ENCODE results near the gene TNFAIP8. TPM values are rescaled to one million over a fixed set of nuclear protein-coding genes. Genes with fewer than 3 reads are reported as not detected.
A peak's percentile ranks its signal among the peaks of the same experiment; 100 is the strongest.

The TNFAIP8 gene
- total and polyA plus RNA-seq, 2 of the 13 experiments (the other 11 are each of a cell fraction or from before 2014, with no cell fraction given): 6.4 to 11.2 TPM

DNA sequence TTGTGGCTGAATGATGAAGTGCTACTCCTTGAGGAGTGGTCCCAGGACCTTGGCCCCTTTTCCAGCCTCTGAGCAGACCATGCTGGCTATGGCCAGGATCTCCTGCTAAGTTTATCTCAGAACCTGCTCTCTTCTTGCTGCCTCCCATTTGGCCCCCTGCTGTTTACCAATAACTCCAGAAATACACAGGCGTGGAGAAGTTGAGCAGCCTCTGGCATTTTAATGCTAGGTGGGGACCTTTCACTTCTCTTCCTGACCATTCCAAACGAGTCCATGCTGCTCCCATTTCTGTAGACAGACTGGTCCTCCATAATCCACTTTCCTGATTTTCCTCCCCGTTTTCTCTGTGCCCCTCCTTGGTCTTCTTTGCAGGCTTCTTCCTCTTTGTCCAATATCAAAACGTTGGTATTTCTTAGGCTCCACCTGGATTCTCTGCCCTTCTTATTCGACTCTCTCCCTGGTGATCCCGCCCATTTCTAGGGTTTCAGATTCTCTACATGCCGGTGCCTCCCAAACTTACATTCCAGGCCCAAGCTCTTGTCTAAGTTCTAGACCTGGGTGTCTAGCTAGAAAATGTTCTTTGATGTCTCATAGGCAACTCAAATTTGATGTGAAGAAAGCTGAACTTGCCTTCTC is 33.4 kb upstream of the TNFAIP8 start (continued):
- no peak for TF ChIP-seq PRPF4 (IDR thresholded peaks at IDR 0.05; ENCODE audit: low read depth, low read length, poor library complexity, severe bottlenecking)
- no peak for TF ChIP-seq ETV6 (CRISPR knock-in tag; conservative IDR thresholded peaks at IDR 0.05)
- no peak for TF ChIP-seq SALL2 (CRISPR knock-in tag; IDR thresholded peaks at IDR 0.05)
- TF ChIP-seq ELF4 (CRISPR knock-in tag; IDR thresholded peaks at IDR 0.05; ENCODE audit: borderline replicate concordance): no peak
- TF ChIP-seq, protein P1, sequence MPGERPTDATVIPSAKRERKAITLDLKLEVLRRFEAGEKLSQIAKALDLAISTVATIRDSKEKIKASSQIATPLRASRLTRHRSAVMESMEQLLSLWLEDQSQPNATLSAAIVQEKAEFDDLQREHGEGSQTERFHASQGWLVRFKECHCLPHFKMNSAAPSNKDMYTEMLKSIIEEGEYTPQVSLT (CRISPR knock-in tag; IDR thresholded peaks at IDR 0.05; ENCODE audit: borderline replicate concordance, low read depth): no peak

DNA sequence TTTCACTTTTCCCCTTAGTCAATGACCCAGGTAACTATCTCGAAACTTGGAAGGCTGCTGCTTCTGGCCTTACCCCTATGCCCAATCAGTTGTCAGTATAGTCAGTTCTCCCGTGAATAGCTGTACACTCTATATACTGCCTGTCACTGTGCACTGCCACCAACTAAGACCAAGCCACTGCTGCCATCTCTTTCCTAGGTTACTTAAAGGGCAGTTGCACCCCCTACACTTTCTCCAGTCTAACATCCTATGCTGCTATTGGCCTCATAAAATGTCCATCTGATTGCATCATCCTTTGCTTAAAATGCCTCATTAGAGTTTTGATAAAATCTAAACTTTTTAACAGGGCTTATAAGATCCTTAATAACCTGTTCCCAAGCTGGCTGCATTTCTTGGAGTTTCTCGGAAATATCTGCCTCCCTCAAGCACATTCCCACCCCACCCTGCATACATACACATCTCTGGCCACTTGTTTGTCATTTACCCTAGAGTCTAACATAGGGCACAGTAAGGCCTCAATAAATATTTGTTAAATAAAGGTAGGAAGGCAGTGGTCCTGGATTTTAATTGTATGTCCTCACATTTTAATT is 32.8 kb upstream of the TNFAIP8 start:
- Histone ChIP-seq H2AFZ (ENCODE audit: low read length) (no peak overlapping the region), H3K9me3 (ENCODE audit: low read length) (no peaks in the 10 kb centered on the region), H3K4me1 (ENCODE audit: insufficient read depth, low read length) (peaks cover 25% of the 10 kb centered on the region), H3K27ac (ENCODE audit: extremely low read length, insufficient read depth, low read length) (no peak overlapping the region), H3K27me3 (ENCODE audit: control insufficient read depth in 1 of 2, insufficient read depth in 2 of 2, low read length in 2 of 2) (no peaks in the 10 kb centered on the region), H3K4me3 (replicated peaks in 1 of 3; ENCODE audit: insufficient read depth in 1 of 3, low read depth in 2 of 3, low read length in 3 of 3) (no peak overlapping the region), H3K9ac (ENCODE audit: insufficient read depth, low read depth, low read length) (no peak overlapping the region), H3K4me2 (ENCODE audit: low read depth, low read length) (no peak overlapping the region), H4K20me1 (ENCODE audit: insufficient read depth, low read length) (no peaks in the 10 kb centered on the region), H3K79me2 (ENCODE audit: insufficient read depth, low read length) (no peaks in the 10 kb centered on the region), H3K36me3 (replicated peaks in 1 of 2; ENCODE audit: control insufficient read depth in 1 of 2, insufficient read depth in 2 of 2, low read length in 2 of 2) (no peaks in the 10 kb centered on the region)
- ChIA-PET CTCF (ENCODE audit: low intra/inter-chr PET ratio, low total read pairs) (no interaction called here), POLR2A (interaction anchor here (1.5 kb wide), 2 partner anchors 23 to 55 kb away, joined by 4 to 6 read pairs; no protein-coding TSS in a partner anchor)
- no peak for TF ChIP-seq ZNF230 (CRISPR knock-in tag; IDR thresholded peaks at IDR 0.05)
- TF ChIP-seq ZNF670 (CRISPR knock-in tag; IDR thresholded peaks at IDR 0.05; ENCODE audit: borderline replicate concordance): no peak
- peak; percentile 40; the same call in 1 of the 2 replicates for TF ChIP-seq CEBPG (CRISPR knock-in tag; IDR thresholded peaks at IDR 0.05)
- TF ChIP-seq, protein P2, sequence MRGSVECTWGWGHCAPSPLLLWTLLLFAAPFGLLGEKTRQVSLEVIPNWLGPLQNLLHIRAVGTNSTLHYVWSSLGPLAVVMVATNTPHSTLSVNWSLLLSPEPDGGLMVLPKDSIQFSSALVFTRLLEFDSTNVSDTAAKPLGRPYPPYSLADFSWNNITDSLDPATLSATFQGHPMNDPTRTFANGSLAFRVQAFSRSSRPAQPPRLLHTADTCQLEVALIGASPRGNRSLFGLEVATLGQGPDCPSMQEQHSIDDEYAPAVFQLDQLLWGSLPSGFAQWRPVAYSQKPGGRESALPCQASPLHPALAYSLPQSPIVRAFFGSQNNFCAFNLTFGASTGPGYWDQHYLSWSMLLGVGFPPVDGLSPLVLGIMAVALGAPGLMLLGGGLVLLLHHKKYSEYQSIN (CRISPR knock-in tag; IDR thresholded peaks at IDR 0.05; ENCODE audit: borderline replicate concordance): no peak
- no peak for TF ChIP-seq MEIS2 (CRISPR knock-in tag; IDR thresholded peaks at IDR 0.05)
- TF ChIP-seq, protein P3, sequence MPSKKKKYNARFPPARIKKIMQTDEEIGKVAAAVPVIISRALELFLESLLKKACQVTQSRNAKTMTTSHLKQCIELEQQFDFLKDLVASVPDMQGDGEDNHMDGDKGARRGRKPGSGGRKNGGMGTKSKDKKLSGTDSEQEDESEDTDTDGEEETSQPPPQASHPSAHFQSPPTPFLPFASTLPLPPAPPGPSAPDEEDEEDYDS (CRISPR knock-in tag; IDR thresholded peaks at IDR 0.05): no peak
- no peak for TF ChIP-seq ZNF564 (CRISPR knock-in tag; IDR thresholded peaks at IDR 0.05)
- TF ChIP-seq ATF4 (CRISPR knock-in tag; IDR thresholded peaks at IDR 0.05): peak; percentile 41 to 60; a peak in 3 of 4 replicates
- TF ChIP-seq CEBPB (IDR thresholded peaks at IDR 0.05; ENCODE audit: borderline replicate concordance, low read depth, low read length): peak; percentile 28; the same call in 1 of the 2 replicates
- no peak for TF ChIP-seq ZSCAN30 (CRISPR knock-in tag; IDR thresholded peaks at IDR 0.05)
- peak; percentile 64; the same call in 1 of the 2 replicates for TF ChIP-seq ATF7 (IDR thresholded peaks at IDR 0.05)
- no peak for TF ChIP-seq ATF7 (CRISPR knock-in tag; IDR thresholded peaks at IDR 0.05)
- no peak for TF ChIP-seq ZNF549 (CRISPR knock-in tag; IDR thresholded peaks at IDR 0.05)
- no peak for TF ChIP-seq CBFB (CRISPR knock-in tag; IDR thresholded peaks at IDR 0.05)
- BruUV-seq (replicated peaks): no TSS peak
- in situ Hi-C loops (cut with HindIII; ENCODE audit: extremely low pct_ligation_motif_present, low pct_unique_long_range_greater_than_20kb): no loop called here
- FAIRE-seq (no peak), ATAC-seq (no peak), DNase-seq (ENCODE audit: low spot score) (no peak)
- 96% methylated on average over 3 of the region's 3 CpGs for WGBS (ENCODE audit: low lambda C conversion rate)
- intact Hi-C loops (cut with micrococcal nuclease; ENCODE audit: unreplicated experiment): no loop called here

All from HepG2 (cell line).